Astrocyte of the spinal cord (primary cell): ENCODE measurements around the gene RNF166.

Experiments used
- DNase-seq: peaks from one replicate; pipeline ENCODE4 v3.0.0; 2011; ENCODE audit warnings: low read depth, low spot score
- H3K4me3 ChIP-seq: 2 replicates; pipeline ENCODE4 v1.5.1; 2011; ENCODE audit warnings: low read depth, mild to moderate bottlenecking, low read length, moderate library complexity
- CTCF ChIP-seq: IDR thresholded peaks from 2 replicates; pipeline ENCODE4 v1.5.1; 2012; ENCODE audit warnings: low read depth, mild to moderate bottlenecking, low read length, inconsistent platforms
- in situ Hi-C: cut with HindIII; loops from 2 replicates; pipeline ENCODE4 v1.10.0; 2017; ENCODE audit warnings: low sequenced_read_pairs

The RNF166 gene

GRCh38 chr16:88692861-88693260, 13.3 kb downstream of the RNF166 start:
- in situ Hi-C loops = no loop called here
- no peak for TF ChIP-seq CTCF
- DNase-seq = no peak
- no peak overlapping the region for H3K4me3 ChIP-seq

GRCh38 chr16:88691924-88692560, 14.2 kb downstream of the RNF166 start:
- no peak overlapping the region for H3K4me3 ChIP-seq
- DNase-seq = no peak
- in situ Hi-C loops = no loop called here
- no peak for TF ChIP-seq CTCF

GRCh38 chr16:88691129-88691813, 14.9 kb downstream of the RNF166 start:
- in situ Hi-C loops = no loop called here
- no peak overlapping the region for H3K4me3 ChIP-seq
- DNase-seq = no peak
- TF ChIP-seq CTCF = no peak

GRCh38 chr16:88690341-88691128, 15.7 kb downstream of the RNF166 start:
- in situ Hi-C loops = no loop called here
- no peak for TF ChIP-seq CTCF
- no peak for DNase-seq
- no peak overlapping the region for H3K4me3 ChIP-seq

- in situ Hi-C loops = no loop called here
- no peak for DNase-seq
- no peak overlapping the region for H3K4me3 ChIP-seq
- TF ChIP-seq CTCF = no peak
These were observed 18.0 kb downstream of the RNF166 start for GRCh38 chr16:88688013-88688778.

GRCh38 chr16:88687676-88688012, 18.6 kb downstream of the RNF166 start:
- no peak for TF ChIP-seq CTCF
- in situ Hi-C loops = no loop called here
- no peak overlapping the region for H3K4me3 ChIP-seq
- DNase-seq = no peak
